RWPE1 (cell line): ENCODE results near the gene NRF1.

Experiments
- CTCF ChIA-PET: fragments of 350-600 bp; sonication (Branson Sonifier 250); formaldehyde crosslinking; extraction: SDS; loops from one replicate; lab custom pipeline; 2021; lab: Yijun Ruan, JAX
- POLR2A ChIA-PET: fragments of 400-600 bp; formaldehyde crosslinking; extraction: SDS; loops from one replicate; lab custom pipeline; 2020; ENCODE audit warnings: antibody characterized with exemption; ENCODE audit not compliant: low non-redundant PET; lab: Yijun Ruan, JAX
- DNase-seq: peaks from one replicate; pipeline ENCODE4 v3.0.0; 2012; ENCODE audit warnings: low spot score
- H3K27ac ChIP-seq: fragments of 450-650 bp; 2 replicates; pipeline ENCODE4 v1.5.1; 2017
- CTCF ChIP-seq: fragments of 450-650 bp; conservative IDR thresholded peaks from 2 replicates; pipeline ENCODE4 v1.5.1; 2017; ENCODE audit warnings: low read depth, mild to moderate bottlenecking

NRF1 gene

GRCh38 chr7:129675521-129675920, 64.0 kb downstream of the NRF1 start:
- ChIA-PET CTCF (no interaction called here), POLR2A (no interaction called here)
- no peak overlapping the region for H3K27ac ChIP-seq
- TF ChIP-seq CTCF, result no peak
- DNase-seq, result no peak

GRCh38 chr7:129676017-129676897, 64.7 kb downstream of the NRF1 start:
- ChIA-PET CTCF (interaction anchor here (0.6 kb wide), 1 partner anchor 146 kb away, joined by 3 read pairs; no protein-coding TSS in a partner anchor), POLR2A (no interaction called here)
- no peak overlapping the region for H3K27ac ChIP-seq
- no peak for TF ChIP-seq CTCF
- DNase-seq, result no peak

GRCh38 chr7:129677796-129678195, 66.3 kb downstream of the NRF1 start:
- H3K27ac ChIP-seq, result no peak overlapping the region
- TF ChIP-seq CTCF, result no peak
- ChIA-PET CTCF (no interaction called here), POLR2A (no interaction called here)
- no peak for DNase-seq

DNA sequence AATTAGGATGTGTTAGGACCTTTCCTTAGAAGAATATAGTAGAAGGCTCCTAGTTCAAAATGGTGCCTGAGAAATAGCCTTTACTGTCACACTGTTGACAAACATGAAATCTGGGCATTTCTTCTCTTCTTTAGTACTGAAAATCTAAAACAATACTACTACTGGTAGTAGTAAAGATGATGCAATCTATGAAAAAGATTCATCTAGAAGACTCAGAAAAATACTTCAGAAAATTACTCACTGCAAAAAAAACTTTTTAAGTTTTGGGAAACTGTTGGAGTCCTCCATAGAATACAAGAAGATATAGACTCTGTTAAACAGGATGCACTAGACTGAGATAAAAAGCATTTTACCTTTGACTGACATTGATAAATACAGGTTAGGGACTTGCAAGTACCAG, 67.1 kb downstream of the NRF1 start:
- no peak for DNase-seq
- no peak overlapping the region for H3K27ac ChIP-seq
- POLR2A ChIA-PET, result no interaction called here
- no peak for TF ChIP-seq CTCF
- CTCF ChIA-PET, result no interaction called here

GRCh38 chr7:129680400-129680799, 68.9 kb downstream of the NRF1 start:
- H3K27ac ChIP-seq, result no peak overlapping the region
- DNase-seq, result no peak
- CTCF ChIA-PET, result no interaction called here
- POLR2A ChIA-PET, result no interaction called here
- no peak for TF ChIP-seq CTCF

DNA sequence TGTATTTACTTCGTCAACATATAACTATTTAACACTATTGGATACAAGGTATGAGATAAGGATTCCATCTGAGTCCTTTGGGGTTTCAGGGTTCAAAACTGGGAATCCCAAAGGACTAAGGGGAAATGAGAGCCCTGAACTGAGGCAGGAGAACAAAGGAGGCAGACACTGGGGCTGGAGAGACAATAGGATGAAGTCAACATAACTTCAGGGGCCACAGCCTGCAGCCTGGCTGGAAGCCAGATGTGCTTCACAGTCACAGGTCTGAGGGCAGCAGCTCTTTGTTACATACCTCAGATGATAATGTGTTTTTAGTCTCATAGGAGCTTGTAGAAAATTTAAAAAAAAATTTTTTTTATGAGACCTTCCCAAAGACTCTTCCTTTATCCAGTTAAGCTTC, 73.3 kb downstream of the NRF1 start:
- ChIA-PET POLR2A (no interaction called here), CTCF (no interaction called here)
- H3K27ac ChIP-seq, result no peak overlapping the region
- TF ChIP-seq CTCF, result no peak
- DNase-seq, result no peak
